HepG2 (cell line): ENCODE results near the gene CD19. TPM values are rescaled to one million over a fixed set of nuclear protein-coding genes. Genes with fewer than 3 reads are reported as not detected.

Source experiments
- AGO1 ChIP-seq: fragments of 200-400 bp; formaldehyde crosslinking; IDR thresholded peaks from 2 replicates; pipeline ENCODE4 v1.6.1; 2017; ENCODE audit warnings: mild to moderate bottlenecking, low read depth, low read length, moderate library complexity; ENCODE audit not compliant: poor library complexity, severe bottlenecking
- BCL6 ChIP-seq: IDR thresholded peaks from 2 replicates; pipeline ENCODE4 v1.6.1; 2016; ENCODE audit warnings: missing genetic modification reagents, missing compliant biosample characterization
- E2F1 ChIP-seq: sonication (generic); formaldehyde crosslinking; IDR thresholded peaks from 2 replicates; pipeline ENCODE4 v1.5.0; 2020; ENCODE audit warnings: missing genetic modification reagents
- HOXA9 ChIP-seq: sonication (generic); formaldehyde crosslinking; IDR thresholded peaks from 2 replicates; pipeline ENCODE4 v1.8.1; 2022; ENCODE audit warnings: missing genetic modification reagents, mild to moderate bottlenecking, moderate library complexity, borderline replicate concordance
- KIAA2018 ChIP-seq: sonication (generic); formaldehyde crosslinking; IDR thresholded peaks from 2 replicates; pipeline ENCODE4 v1.5.0; 2020; ENCODE audit warnings: mild to moderate bottlenecking, missing genetic modification reagents, borderline replicate concordance
- ONECUT2 ChIP-seq: sonication (generic); formaldehyde crosslinking; IDR thresholded peaks from 2 replicates; pipeline ENCODE4 v1.4.0; 2020; ENCODE audit warnings: missing genetic modification reagents
- PBX2 ChIP-seq: IDR thresholded peaks from 2 replicates; pipeline ENCODE4 v1.6.1; 2016; ENCODE audit warnings: control low read depth
- SMYD3 ChIP-seq: sonication (generic); formaldehyde crosslinking; IDR thresholded peaks from 2 replicates; pipeline ENCODE4 v1.8.1; 2023; ENCODE audit warnings: mild to moderate bottlenecking, missing genetic modification reagents
- XRCC5 ChIP-seq: fragments of 200-400 bp; formaldehyde crosslinking; optimal IDR thresholded peaks from 2 replicates; pipeline ENCODE3; 2017; ENCODE audit warnings: mild to moderate bottlenecking, low read length
- ZBTB10 ChIP-seq: sonication (generic); formaldehyde crosslinking; IDR thresholded peaks from 2 replicates; pipeline ENCODE4 v1.4.0; 2020; ENCODE audit warnings: missing genetic modification reagents, borderline replicate concordance
- ZNF12 ChIP-seq: sonication (generic); formaldehyde crosslinking; IDR thresholded peaks from 2 replicates; pipeline ENCODE4 v1.5.0; 2020; ENCODE audit warnings: missing genetic modification reagents
- ZNF180 ChIP-seq: sonication (generic); formaldehyde crosslinking; IDR thresholded peaks from 2 replicates; pipeline ENCODE4 v1.4.0; 2020; ENCODE audit warnings: low read depth, missing genetic modification reagents, borderline replicate concordance
- ZNF383 ChIP-seq: sonication (generic); formaldehyde crosslinking; IDR thresholded peaks from 2 replicates; pipeline ENCODE4 v1.4.0; 2020; ENCODE audit warnings: missing genetic modification reagents, mild to moderate bottlenecking, borderline replicate concordance
- ZNF432 ChIP-seq: sonication (generic); formaldehyde crosslinking; IDR thresholded peaks from 2 replicates; pipeline ENCODE4 v1.5.0; 2020; ENCODE audit warnings: missing genetic modification reagents, mild to moderate bottlenecking, borderline replicate concordance
- ZNF44 ChIP-seq: sonication (generic); formaldehyde crosslinking; IDR thresholded peaks from 2 replicates; pipeline ENCODE4 v1.5.1; 2020; ENCODE audit warnings: mild to moderate bottlenecking, missing genetic modification reagents
- polyA plus RNA-seq, 8 experiments: library from polyadenylated mRNA; depleted of rRNA in 3 of 8; stranded (reverse) in 7 of 8; unstranded in 1 of 8; fragments of >200 nt; fragmentation: Illumina TruSeq in 4 of 8; extraction: Trizol in 4 of 8; gene quantifications; 2 replicates each; pipeline versions ENCODE4 v1.2.1 to v1.2.3, GENCODE V29; 2011 to 2016; ENCODE audit warnings: low read depth in 4 of 8, missing spikeins in 1 of 8, mixed read lengths in 1 of 8; ENCODE audit not compliant: insufficient read depth in 1 of 8
- total RNA-seq, 5 experiments: library from RNA; depleted of rRNA; stranded (reverse); fragments of >200 nt; fragmentation: Illumina TruSeq; extraction: Trizol; gene quantifications; 2 replicates each; pipeline ENCODE4 v1.2.3, GENCODE V29; 2016; ENCODE audit warnings: low read depth in 1 of 5

Gene CD19
- total and polyA plus RNA-seq, 2 of the 13 experiments (the other 11 are each of a cell fraction or from before 2014, with no cell fraction given): 0.55 to 1.1 TPM

- TF ChIP-seq BCL6 (CRISPR knock-in tag): no peak
- TF ChIP-seq ZNF12: no peak
- TF ChIP-seq ZBTB10: no peak
- no peak for TF ChIP-seq ZNF383 (CRISPR knock-in tag)
- TF ChIP-seq E2F1 (CRISPR knock-in tag): 0 out of 2 replicates have a peak, but pooled peaks have one; percentile 16
- TF ChIP-seq ZNF180 (CRISPR knock-in tag): no peak
- TF ChIP-seq KIAA2018 (CRISPR knock-in tag): no peak
- no peak for TF ChIP-seq SMYD3 (CRISPR knock-in tag)
- no peak for TF ChIP-seq PBX2 (CRISPR knock-in tag)
- no peak for TF ChIP-seq ONECUT2 (CRISPR knock-in tag)
- peak; percentile 72 for TF ChIP-seq XRCC5
- TF ChIP-seq ZNF44 (CRISPR knock-in tag): 0 out of 2 replicates have a peak, but pooled peaks have one; percentile 44
- no peak for TF ChIP-seq AGO1
- no peak for TF ChIP-seq HOXA9 (CRISPR knock-in tag)
- TF ChIP-seq ZNF432: no peak
Observed at GRCh38 chr16:28935924-28936783, 4.4 kb downstream of the CD19 start (continued).
